Osteocyte (in vitro differentiated cells): ENCODE results near the gene CCDC60. TPM values are rescaled to one million over a fixed set of nuclear protein-coding genes. Genes with fewer than 3 reads are reported as not detected.

ENCODE experiments used
- DNase-seq: peaks from one replicate; pipeline ENCODE4 v3.0.0; 2021; ENCODE audit warnings: mixed read lengths; ENCODE audit not compliant: unreplicated experiment; ENCODE audit errors: extremely low spot score
- H3K27ac Mint-ChIP-seq: one replicate; pipeline ENCODE4 v1.8.0; 2021; ENCODE audit warnings: mild to moderate bottlenecking, mixed read lengths; ENCODE audit not compliant: unreplicated experiment
- H3K27me3 Mint-ChIP-seq: one replicate; pipeline ENCODE4 v1.8.0; 2021; ENCODE audit warnings: mixed read lengths; ENCODE audit not compliant: unreplicated experiment
- H3K36me3 Mint-ChIP-seq: one replicate; pipeline ENCODE4 v1.8.0; 2021; ENCODE audit warnings: mixed read lengths; ENCODE audit not compliant: unreplicated experiment
- H3K4me1 Mint-ChIP-seq: one replicate; pipeline ENCODE4 v1.8.0; 2021; ENCODE audit warnings: mixed read lengths; ENCODE audit not compliant: unreplicated experiment
- H3K4me3 Mint-ChIP-seq: one replicate; pipeline ENCODE4 v1.8.0; 2021; ENCODE audit warnings: mild to moderate bottlenecking, moderate library complexity, mixed read lengths; ENCODE audit not compliant: unreplicated experiment
- H3K9me3 Mint-ChIP-seq: one replicate; pipeline ENCODE4 v1.8.0; 2021; ENCODE audit warnings: mixed read lengths; ENCODE audit not compliant: unreplicated experiment
- total RNA-seq: library from RNA; stranded (reverse); gene quantifications from 2 replicates; pipeline ENCODE4 v1.2.1, GENCODE V29; 2021
- TF ChIP-seq, protein P1 (sequence below): fragments of 200-600 bp; sonication (generic); IDR thresholded peaks from 2 replicates; pipeline ENCODE4 v1.5.0; 2021; ENCODE audit warnings: antibody characterized with exemption, mild to moderate bottlenecking, moderate library complexity

The CCDC60 gene
- total RNA-seq, 1 donor from 2014 or later, result not detected

DNA sequence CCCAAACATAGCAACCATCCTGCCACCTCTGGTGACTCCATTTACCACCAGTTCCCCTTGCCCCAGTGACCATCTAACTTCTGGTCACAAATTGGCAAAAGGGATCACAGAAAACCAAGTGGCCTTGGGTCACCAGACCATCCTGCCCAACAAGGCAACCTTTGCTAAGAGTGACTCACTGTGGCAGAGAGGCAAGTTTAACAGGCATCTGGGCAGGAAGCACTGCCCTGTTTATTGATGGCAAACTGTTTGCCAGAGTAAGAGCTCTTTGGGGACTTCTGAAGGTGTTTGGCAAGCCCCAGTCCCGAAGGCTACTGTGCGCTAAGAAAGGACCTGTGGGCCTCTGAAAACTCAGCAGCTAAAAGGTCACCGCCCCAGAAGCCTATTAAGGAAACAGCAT, 230.9 kb downstream of the CCDC60 start:
- peaks cover 14% of the 10 kb centered on the region for H3K9me3 Mint-ChIP-seq
- H3K36me3 Mint-ChIP-seq, result no peaks in the 10 kb centered on the region
- no peak overlapping the region for H3K4me3 Mint-ChIP-seq
- TF ChIP-seq, protein P1, sequence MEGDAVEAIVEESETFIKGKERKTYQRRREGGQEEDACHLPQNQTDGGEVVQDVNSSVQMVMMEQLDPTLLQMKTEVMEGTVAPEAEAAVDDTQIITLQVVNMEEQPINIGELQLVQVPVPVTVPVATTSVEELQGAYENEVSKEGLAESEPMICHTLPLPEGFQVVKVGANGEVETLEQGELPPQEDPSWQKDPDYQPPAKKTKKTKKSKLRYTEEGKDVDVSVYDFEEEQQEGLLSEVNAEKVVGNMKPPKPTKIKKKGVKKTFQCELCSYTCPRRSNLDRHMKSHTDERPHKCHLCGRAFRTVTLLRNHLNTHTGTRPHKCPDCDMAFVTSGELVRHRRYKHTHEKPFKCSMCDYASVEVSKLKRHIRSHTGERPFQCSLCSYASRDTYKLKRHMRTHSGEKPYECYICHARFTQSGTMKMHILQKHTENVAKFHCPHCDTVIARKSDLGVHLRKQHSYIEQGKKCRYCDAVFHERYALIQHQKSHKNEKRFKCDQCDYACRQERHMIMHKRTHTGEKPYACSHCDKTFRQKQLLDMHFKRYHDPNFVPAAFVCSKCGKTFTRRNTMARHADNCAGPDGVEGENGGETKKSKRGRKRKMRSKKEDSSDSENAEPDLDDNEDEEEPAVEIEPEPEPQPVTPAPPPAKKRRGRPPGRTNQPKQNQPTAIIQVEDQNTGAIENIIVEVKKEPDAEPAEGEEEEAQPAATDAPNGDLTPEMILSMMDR, result no peak
- H3K27me3 Mint-ChIP-seq, result no peaks in the 10 kb centered on the region
- DNase-seq, result no peak
- H3K27ac Mint-ChIP-seq, result no peak overlapping the region
- no peaks in the 10 kb centered on the region for H3K4me1 Mint-ChIP-seq

GRCh38 chr12:119570771-119571170, 236.2 kb downstream of the CCDC60 start:
- Mint-ChIP-seq H3K27ac (no peak overlapping the region), H3K27me3 (no peaks in the 10 kb centered on the region), H3K9me3 (peaks cover 8% of the 10 kb centered on the region), H3K4me3 (no peak overlapping the region), H3K36me3 (no peaks in the 10 kb centered on the region), H3K4me1 (no peaks in the 10 kb centered on the region)
- TF ChIP-seq, protein P1, result no peak
- no peak for DNase-seq

GRCh38 chr12:119573086-119573485, 238.6 kb downstream of the CCDC60 start:
- no peaks in the 10 kb centered on the region for H3K36me3 Mint-ChIP-seq
- TF ChIP-seq, protein P1, result no peak
- H3K27ac Mint-ChIP-seq, result no peak overlapping the region
- H3K4me3 Mint-ChIP-seq, result no peak overlapping the region
- no peaks in the 10 kb centered on the region for H3K4me1 Mint-ChIP-seq
- no peaks in the 10 kb centered on the region for H3K9me3 Mint-ChIP-seq
- no peaks in the 10 kb centered on the region for H3K27me3 Mint-ChIP-seq
- peak; percentile 23 for DNase-seq

GRCh38 chr12:119574255-119574654, 239.7 kb downstream of the CCDC60 start:
- Mint-ChIP-seq H3K36me3 (no peaks in the 10 kb centered on the region), H3K9me3 (no peaks in the 10 kb centered on the region), H3K4me1 (no peaks in the 10 kb centered on the region), H3K27me3 (no peaks in the 10 kb centered on the region), H3K27ac (no peak overlapping the region), H3K4me3 (no peak overlapping the region)
- TF ChIP-seq, protein P1, result no peak
- no peak for DNase-seq

DNA sequence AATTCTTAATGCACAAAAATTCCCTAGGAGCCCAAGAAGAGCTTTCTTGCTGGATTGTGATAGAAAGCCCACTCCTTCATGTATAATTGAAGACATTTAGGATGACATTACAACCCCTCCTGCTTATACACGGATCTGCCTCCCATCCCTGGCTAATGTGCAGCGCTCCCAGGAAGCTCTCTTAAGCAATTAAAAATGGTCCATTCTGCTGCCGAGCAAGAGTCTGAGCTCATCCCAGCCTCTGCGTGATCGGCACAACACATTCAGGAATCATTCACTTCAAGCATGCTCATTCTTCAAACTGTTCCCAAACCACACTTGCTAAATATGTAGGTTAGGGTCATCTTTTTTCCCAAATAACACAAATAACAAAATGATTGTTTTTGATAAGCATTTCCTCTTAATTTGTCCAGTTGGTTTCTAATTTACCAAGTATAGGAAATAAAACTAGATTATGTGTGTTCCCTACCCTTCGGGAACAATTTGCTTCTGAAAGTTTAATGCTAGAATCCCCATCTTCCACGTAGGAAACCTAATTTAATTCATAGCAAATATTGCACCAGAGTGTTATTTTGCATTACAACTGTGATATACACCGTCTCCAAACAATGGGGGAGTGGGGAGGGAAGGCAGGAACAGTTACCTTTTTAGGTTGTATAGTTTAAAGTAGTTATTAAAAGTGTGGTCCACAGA, 241.7 kb downstream of the CCDC60 start:
- no peaks in the 10 kb centered on the region for H3K27me3 Mint-ChIP-seq
- TF ChIP-seq, protein P1, result no peak
- H3K9me3 Mint-ChIP-seq, result no peaks in the 10 kb centered on the region
- H3K36me3 Mint-ChIP-seq, result no peaks in the 10 kb centered on the region
- H3K4me1 Mint-ChIP-seq, result no peaks in the 10 kb centered on the region
- DNase-seq, result no peak
- no peak overlapping the region for H3K4me3 Mint-ChIP-seq
- no peak overlapping the region for H3K27ac Mint-ChIP-seq
